Left colon (tissue), 2 donors: ENCODE measurements around the gene MINDY3. TPM values are rescaled to one million over a fixed set of nuclear protein-coding genes. Genes with fewer than 3 reads are reported as not detected.
A peak's percentile ranks its signal among the peaks of the same experiment; 100 is the strongest.
"Not testable (repeated sequence)": the region's sequence is repeated elsewhere in the genome, so short reads cannot be mapped to it uniquely, and the experiment has no call there.

Experiments
- ATAC-seq: fragments of 200-7000 bp; cut with Tn5 transposase; one replicate; pipeline ENCODE4 v1.9.1; 2020; ENCODE audit warnings: mild to moderate bottlenecking, moderate library complexity
- DNase-seq, 2 donors: peaks; one replicate each; pipeline ENCODE4 v3.0.0-alpha.2; 2020
- intact Hi-C, 2 donors: fragments of 100-400 bp; cut with DNase I in 1 of 2; cut with micrococcal nuclease in 1 of 2; formaldehyde crosslinking; loops; one replicate each; pipeline versions ENCODE4 v1.11.2 to v1.14.0; 2022; cut with DNase I, micrococcal nuclease
- total RNA-seq, 2 donors: library from RNA; stranded (reverse); fragmentation: NEBNext Ultra II Directional; extraction: Animal tissue kit (Norgen Biotek cat#: 25700); gene quantifications; one replicate each; pipeline ENCODE4 v1.2.1, GENCODE V29; 2021
- donor health status: DM: no; HTN: no; CAD: no.
- donor health status: DM: yes; HTN: yes; CAD: no.

The MINDY3 gene
- total RNA-seq, 2 donors from 2014 or later: 26.4 to 29.7 TPM

DNA sequence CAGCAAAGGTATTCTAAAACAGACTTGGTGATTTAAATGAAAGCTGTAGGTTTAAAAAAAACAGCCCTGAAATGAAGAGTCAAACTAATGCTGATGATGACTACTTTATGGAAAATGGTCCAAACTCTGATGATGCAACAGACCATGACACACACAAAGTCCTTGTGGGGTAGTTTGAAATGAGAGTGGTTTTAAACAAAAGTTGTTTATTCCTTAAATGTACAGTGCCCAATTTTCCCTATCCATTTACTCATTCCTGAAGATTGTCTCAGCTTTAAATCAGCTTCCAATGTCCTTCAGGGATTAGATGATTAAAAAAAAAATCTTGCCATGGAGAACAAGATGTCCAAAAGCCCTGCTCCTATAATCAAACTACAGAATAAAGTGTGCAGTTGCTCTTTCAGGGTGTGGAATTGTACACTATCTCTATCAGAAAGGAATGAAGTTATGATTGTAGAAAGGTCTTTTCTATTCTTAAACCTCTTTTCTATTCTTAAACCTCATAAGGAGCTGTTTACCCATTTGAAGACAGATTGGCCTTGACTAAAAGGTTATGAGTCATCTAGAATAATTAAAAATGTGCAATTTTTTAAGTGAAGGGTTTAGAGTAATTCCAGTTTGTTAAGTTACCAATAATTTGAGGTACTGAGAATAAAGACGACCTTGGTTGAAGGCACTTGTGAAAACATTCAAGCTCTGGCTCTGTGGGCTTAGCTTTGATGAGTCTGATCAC is 70.3 kb downstream of the MINDY3 start:
- ATAC-seq (no peak), DNase-seq (no peak)
- intact Hi-C loops: no loop called here

DNA sequence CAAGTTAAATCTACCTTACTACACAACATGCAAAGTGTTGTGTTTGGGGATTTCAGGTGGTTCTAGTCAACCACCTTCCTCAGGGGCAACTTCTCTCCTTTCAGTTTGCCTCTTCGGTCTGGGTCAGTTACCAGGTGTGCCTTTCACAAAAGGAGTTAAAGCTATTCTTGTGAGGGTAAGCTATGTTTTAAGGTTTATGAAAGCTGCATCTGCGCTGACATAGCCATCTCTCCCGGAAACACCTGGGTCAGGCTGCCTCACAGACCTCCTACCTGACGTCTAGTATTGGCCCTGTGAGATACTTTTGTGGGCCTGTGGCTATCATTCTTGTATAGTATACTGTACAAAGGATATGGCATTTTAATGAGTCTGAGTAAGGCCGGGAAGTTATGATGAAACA is 72.9 kb downstream of the MINDY3 start:
- DNase-seq (peak in 1 of 2 donors; percentile 34), ATAC-seq (peak; percentile 17)
- intact Hi-C loops: no loop called here

DNA sequence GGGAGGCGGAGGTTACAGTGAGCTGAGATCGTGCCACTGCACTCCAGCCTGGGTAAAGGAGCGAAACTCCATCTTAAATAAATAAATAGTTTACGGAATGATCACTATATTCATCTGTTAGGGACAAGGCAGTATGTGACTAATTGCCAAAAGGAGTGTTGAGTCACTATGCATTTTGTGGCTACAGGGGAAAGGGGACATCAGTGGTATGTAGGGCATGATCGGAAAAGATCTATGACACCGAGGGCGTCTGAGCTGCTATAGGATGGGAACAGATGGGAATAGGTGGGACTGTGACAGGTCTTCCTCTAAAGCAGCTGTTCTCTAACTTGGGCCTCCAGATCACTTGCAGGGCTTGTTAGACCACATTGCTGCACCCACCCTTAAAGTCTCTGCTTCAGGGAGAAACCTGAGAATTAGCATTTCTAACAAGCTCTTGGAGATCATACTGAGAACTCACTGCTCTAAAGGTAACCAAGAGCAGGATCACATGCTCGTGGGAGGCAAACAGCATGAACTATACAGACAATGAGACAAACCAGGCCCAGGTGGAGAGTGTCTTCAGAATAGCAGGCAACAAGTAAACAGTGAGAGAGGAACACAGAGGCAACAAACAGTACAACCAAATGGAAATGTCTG is 75.5 kb downstream of the MINDY3 start:
- ATAC-seq (no peak), DNase-seq (no peak)
- intact Hi-C loops: no loop called here

DNA sequence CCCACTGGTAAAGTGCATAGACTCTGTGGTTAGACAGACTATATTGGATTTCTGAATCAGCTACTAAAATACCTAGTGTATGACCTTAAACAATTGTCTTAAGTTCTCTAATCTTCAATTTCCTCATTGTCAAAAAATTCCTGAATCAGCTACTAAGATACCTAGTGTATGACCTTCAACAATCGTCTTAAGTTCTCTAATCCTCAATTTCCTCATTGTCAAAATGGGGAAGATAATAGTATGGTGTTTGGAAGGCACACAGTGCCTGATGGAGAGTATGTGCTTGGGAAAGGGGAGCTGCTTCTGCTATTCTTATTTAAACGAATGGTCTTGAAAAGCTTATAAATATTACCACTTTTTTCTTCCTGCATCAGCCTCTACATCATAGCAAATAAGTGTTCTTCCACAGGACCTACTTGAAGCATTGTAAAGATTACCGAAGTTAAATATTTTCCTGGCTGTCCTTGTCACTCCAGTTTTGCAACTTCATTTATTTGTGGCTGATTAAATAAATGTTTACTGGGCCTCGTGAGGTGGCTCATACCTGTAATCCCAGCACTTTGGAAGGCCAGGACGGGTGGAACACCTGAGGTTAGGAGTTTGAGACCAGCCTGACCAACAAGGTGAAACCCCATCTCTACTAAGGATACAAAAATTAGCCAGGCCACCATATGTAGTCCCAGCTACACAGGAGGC is 76.2 kb downstream of the MINDY3 start:
- no peak for DNase-seq
- intact Hi-C loops: no loop called here

DNA sequence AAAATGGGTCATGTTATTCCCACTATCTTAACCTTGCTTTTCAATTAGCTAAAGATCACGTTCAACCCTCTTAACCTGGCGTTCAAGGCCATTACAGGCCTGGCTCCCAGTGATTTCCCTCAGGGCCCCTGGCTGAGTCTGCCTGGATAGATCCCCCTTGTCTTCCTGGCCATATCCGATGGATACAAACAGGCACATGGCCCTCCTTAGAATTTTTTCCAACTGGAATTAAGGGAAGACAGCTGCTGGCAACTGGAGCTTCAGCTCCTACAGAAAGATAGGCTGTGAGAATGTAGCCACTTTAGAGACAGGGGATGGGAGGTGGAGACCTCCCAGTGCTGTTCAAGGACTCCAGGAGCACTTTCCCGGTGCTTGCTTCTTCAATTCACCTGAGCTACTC is 77.5 kb downstream of the MINDY3 start:
- ATAC-seq (no peak), DNase-seq (no peak)
- intact Hi-C loops: no loop called here

More for the DNA sequence above, 76.2 kb downstream of the MINDY3 start:
- peak; percentile 35 for ATAC-seq

DNA sequence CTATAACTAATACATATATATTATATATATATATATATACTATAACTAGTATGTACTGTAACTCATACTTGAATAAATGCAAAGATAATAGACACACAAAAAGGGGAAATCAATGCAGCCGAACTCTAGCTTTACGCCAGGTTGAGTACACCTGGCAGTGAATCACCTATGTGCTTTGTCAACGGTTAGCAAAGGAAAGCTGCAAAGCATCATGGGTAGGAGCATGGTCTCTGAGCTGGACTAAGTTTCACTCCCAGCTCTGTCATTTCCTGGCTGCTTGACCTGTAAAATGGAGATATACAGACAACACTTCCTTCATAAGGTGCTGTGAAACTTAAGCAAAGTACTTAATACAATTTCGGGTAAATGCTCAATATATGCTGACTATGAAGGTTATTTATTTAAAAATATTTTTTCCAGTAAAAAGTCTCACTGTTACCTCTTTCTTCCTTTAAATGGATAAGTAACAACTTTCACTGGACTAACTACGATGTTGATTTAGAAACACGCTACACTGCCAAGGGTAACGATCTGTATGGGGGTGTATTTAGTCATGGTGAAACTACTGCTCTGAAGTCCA is 78.8 kb downstream of the MINDY3 start:
- ATAC-seq: no peak
- intact Hi-C loops: no loop called here
- DNase-seq: no peak

DNA sequence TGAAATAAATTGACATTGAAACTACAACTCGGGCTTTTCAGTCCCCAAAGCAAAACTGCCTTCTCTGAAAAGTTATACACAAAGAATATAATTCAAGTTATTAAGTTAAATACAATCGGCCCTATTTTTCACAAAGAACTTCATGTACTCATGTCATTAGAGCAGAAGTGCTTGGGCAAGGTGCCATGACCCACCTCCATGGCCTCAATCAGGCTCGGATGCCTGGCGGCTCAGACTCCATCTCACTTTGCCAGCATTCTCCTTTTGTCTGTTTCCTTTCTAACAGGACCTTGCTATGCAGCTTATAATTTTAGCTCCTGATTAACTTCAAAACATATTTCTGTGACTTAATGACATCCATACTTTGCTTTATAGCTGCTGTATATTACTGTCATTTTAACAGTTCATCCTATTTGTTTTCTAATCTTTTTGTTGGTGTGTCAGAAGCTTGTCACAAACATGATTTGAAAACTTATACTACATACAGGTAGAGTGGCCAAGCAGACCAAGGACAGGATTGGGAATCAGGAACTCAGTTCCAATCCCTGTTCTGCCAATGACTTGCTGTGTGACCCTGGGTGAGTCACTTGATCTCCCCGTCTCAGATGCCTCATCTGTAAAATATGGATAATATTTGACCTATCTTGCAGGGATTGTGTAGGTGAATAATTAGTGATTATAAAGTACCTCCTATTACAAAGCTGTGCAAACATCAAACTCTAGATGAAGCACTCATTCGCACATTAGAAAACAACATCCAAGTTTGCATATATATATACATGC is 79.8 kb downstream of the MINDY3 start:
- ATAC-seq: no peak
- intact Hi-C loops: no loop called here
- no peak for DNase-seq

DNA sequence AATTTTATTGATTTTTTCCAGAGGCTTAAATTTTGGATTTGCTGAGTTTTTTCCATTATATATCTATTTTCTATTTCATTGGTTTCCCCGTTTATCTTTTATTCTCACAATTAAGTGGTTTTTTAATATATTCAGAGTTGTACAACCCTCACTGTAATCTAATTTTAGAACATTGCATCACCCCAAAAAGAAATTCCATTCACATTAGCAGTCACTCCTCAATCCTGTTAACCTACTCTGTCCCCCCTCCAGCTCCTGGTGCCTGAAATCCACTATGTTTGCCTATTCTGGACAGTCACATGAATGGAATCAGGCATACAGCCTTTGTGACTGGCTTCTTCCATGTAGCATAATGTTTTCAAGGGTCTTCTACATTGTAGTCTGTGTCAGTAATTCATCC is 84.8 kb downstream of the MINDY3 start:
- no peak for DNase-seq
- intact Hi-C loops: no loop called here
- no peak for ATAC-seq

DNA sequence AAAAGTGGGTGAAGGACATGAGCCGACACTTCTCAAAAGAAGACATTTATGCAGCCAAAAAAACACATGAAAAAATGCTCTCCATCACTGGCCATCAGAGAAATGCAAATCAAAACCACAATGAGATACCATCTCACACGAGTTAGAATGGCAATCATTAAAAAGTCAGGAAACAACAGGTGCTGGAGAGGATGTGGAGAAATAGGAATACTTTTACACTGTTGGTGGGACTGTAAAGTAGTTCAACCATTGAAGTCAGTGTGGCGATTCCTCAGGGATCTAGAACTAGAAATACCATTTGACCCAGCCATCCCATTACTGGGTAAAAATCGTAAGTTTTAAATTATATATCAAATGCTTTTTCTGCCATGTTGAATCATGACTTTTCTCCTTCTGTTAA is 85.8 kb downstream of the MINDY3 start:
- ATAC-seq, intact Hi-C loops, DNase-seq: not testable (repeated sequence)

DNA sequence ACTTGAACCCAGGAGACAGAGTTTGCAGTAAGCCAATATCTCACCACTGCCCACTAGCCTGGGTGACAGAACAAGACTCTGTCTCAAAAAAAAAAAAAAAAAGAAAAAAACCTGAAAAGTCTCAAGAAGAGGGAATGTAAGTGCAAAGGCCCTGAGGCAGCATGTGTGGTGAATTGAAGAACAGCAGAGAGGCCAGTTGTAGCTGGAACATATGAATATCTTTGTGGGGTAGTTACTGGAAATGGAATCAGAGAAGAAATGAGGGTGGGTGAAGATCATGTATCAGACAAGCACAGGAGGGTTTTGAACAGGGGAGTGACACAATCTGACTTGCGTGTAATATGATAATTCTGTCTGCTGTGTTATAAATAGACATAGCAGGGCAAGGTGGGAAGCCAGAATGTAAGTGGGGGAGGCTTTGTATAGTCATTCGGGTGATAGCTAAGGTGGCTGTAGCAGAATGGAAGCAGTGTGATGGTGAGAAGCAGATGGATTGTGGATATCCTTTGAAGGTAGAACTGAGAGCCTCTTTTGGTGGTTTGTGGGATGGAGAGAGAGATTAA is 95.3 kb downstream of the MINDY3 start:
- intact Hi-C loops: no loop called here
- ATAC-seq (no peak), DNase-seq (no peak)

DNA sequence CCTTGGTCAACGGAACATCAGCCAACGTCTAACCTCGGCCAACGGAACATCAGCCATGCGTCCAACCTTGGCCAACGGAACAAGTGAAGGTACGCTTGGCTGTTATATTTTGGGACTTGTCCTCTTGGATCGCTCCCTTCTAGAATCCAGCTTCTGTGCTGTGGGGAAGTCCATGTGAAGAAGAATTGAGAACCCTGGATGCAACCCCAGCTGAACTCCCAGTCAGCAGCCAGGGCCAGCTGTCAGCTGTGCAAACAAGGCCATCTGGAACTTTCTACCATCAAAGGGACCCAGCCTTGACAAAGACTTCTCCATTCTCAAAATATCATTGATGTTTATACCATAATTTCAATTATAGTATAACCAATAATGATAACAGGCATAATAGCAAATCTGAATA is 97.3 kb downstream of the MINDY3 start:
- DNase-seq (no peak), ATAC-seq (no peak)
- intact Hi-C loops: no loop called here

DNA sequence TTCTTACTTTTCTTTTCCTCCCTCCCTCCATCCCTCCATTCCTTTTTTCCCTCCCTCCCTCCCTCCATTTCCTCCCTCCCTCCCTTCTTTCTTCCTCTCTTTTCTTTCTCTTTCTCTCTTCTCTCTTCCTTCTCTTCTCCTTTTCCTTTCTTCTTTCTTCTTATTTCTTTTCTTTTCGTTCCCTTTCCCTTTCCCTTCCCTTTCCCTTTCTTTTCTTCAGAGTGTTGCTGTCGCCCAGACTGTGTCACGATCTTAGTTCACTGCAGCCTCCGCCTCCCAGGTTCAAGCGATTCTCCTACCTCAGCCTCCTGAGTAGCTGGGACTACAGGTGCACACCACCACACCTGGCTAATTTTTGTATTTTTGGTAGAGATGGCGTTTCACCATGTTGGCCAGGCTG is 98.1 kb downstream of the MINDY3 start:
- ATAC-seq, intact Hi-C loops, DNase-seq: not testable (repeated sequence)

DNA sequence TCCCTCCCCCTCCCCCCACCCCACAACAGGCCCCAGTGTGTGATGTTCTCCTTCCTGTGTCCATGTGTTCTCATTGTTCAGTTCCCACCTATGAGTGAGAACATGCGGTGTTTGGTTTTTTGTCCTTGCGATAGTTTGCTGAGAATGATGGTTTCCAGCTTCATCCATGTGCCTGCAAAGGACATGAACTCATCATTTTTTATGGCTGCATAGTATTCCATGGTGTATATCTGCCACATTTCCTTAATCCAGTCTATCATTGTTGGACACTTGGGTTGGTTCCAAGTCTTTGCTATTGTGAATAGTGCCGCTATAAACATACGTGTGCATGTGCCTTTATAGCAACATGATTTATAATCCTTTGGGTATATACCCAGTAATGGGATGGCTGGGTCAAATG is 99.1 kb downstream of the MINDY3 start:
- intact Hi-C loops, ATAC-seq: not testable (repeated sequence)

DNA sequence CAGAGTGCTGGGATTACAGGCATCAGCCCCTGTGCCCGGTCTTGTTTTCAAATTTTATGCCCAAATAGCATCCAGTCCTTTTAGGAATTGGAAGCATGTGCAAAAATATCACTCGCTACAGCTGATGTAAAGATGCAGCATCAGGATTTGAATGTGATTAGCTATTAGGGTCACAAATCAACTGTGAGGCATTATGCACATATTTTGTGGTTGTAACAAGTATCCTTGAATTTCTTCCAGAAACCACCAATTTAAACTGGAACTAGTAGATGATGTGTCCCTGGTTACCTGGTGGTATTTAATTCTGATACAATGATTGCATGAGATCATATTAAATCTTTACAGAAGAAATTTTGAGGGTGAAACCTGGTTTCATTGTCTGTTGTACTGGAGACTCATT is 99.6 kb downstream of the MINDY3 start:
- intact Hi-C loops: no loop called here
- ATAC-seq (no peak), DNase-seq (no peak)

More for the DNA sequence above, 99.1 kb downstream of the MINDY3 start:
- DNase-seq: not testable (repeated sequence)

DNA sequence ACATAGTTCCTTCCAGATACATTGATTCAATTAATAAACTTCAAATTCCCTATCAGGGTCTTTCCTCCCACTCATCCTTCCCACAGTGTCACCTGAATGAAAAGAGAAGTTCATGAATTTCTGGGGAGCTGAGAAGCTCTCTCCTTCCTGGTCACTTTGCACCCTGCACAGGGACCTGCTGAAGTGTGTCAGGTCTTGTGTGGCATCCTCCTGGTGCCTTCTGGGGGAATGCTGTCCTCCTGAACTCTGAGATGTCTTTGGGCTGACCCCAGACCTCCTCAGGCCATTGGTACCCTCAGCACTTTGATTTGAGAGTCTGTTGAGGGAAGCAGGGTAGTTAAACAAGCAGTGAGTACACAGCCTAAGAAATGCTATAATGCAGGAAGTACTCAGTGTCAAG is 101.0 kb downstream of the MINDY3 start:
- no peak for DNase-seq
- intact Hi-C loops: no loop called here
- no peak for ATAC-seq

DNA sequence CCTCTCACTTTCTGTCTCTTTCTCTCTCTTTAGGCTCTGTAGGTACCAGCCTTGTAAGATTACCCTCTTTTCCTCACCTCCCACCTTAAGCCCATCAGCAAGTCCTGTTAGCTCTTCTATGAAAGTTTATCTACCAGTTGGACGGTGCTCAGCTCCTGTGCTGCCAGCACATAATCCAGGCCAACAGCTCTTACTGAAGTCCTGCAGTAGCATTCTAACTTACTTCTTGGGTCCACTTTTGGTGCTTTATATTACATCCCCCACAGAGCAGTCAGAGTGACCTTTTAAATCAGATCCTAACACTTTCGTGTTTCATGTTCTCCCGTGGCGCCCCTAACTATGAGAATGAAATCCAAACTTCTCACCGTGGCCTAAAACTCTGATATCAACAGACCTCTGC is 101.7 kb downstream of the MINDY3 start:
- intact Hi-C loops: no loop called here
- ATAC-seq (no peak), DNase-seq (no peak)

DNA sequence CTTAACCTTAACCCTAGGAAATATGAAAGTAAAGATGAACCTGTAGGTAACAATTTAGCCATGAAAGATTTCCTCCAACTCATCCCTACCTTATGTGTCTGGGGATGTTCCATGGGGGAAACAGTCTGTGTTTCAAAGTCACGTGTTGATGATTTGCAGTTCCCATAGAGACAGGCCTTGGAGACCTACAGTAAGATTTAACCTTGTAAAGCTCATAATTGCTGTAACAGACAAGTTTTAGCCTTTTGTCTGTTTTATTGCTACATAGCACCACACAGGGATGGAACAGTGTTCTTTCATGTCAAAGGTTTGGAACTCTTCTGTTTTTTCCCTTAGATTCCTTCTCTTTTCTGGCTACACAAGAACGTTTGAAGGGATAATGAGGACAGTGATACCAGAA is 105.4 kb downstream of the MINDY3 start:
- ATAC-seq (no peak), DNase-seq (no peak)
- intact Hi-C loops: no loop called here

DNA sequence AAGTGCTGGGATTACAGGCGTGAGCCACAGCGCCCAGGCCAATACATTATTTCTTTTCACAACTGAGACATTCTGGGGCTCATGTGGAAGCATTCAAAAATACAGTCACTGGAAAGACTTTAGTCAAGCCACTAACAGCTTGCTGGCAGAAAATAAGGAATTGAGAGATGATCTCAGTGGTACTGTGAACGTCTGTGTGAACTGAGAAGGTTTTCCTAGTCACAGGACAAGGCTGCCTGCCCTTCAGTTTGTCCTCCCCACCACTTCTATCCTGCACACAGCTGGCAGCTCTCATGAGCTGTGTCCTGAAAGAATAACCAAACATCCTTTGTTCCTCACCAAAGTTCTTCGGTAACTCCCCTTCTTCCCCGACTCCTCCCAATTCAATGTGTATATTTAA is 109.3 kb downstream of the MINDY3 start:
- ATAC-seq (no peak), DNase-seq (no peak)
- intact Hi-C loops: no loop called here

DNA sequence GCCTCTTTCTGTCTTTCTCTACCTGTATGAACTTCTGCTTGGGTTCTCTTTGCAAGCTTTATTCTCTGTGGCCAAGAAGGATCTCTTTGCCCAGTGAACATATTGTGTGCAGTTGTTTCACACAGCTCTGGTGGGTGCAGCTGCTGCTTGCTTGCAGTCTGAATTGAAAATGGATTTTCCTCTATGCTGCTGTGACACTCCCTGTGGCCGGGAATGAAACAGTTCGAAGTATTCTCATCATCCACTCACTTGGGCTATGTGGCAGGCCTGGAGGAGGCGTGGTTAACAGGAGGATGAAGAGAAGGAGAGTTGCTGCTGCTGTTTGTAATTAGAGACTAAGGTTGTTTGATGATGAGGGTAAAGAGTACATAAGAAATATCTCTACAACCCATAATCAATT is 112.2 kb downstream of the MINDY3 start:
- DNase-seq: peak in 1 of 2 donors; percentile 7
- ATAC-seq: no peak
- intact Hi-C loops: no loop called here
